HepG2 (cell line): ENCODE measurements around the gene NXPH1. TPM values are rescaled to one million over a fixed set of nuclear protein-coding genes. Genes with fewer than 3 reads are reported as not detected.

Experiments used
- ATAC-seq: fragments of 200-7000 bp; cut with Tn5 transposase; 3 replicates; pipeline ENCODE4 v1.9.1; 2020; ENCODE audit warnings: mild to moderate bottlenecking, moderate library complexity
- BruUV-seq: library from RNA; stranded (reverse); fragments of 400-500 nt; replicated peaks from 2 replicates; lab custom pipeline; 2021; lab: Mats Ljungman, UMichigan
- CTCF ChIA-PET: fragments of 300-600 bp; formaldehyde crosslinking; extraction: SDS; loops from one replicate; lab custom pipeline; 2021; ENCODE audit warnings: low total read pairs, inconsistent platforms, low intra/inter-chr PET ratio; lab: Yijun Ruan, JAX
- POLR2A ChIA-PET: fragments of 350-600 bp; sonication (Branson Sonifier 250); formaldehyde crosslinking; loops from one replicate; lab custom pipeline; 2020; ENCODE audit warnings: antibody characterized with exemption, inconsistent platforms; lab: Yijun Ruan, JAX
- DNase-seq: peaks from one replicate; pipeline ENCODE4 v3.0.0-alpha.2; 2015; ENCODE audit warnings: low spot score
- FAIRE-seq: peaks from 3 replicates; lab custom pipeline; 2011; peaks lifted over from hg19 to GRCh38; lab: Jason Lieb, UNC
- H2AFZ ChIP-seq: one replicate; pipeline ENCODE4 v1.6.1; 2011; ENCODE audit warnings: low read length, inconsistent platforms
- H3K27ac ChIP-seq: fragments of 300-600 bp; 3 replicates; pipeline ENCODE4 v1.8.0; 2011; ENCODE audit warnings: mixed run types, mild to moderate bottlenecking, mixed read lengths, low read length, inconsistent platforms; ENCODE audit not compliant: insufficient read depth; ENCODE audit errors: extremely low read length
- H3K27me3 ChIP-seq, 2 experiments: fragments of 200-600 bp in 1 of 2; 2 replicates in 1 of 2; 3 replicates in 1 of 2; pipeline versions ENCODE4 v1.6.0 to v1.8.0; 2011; ENCODE audit warnings: low read length in 2 of 2, mild to moderate bottlenecking in 2 of 2, moderate library complexity in 2 of 2, inconsistent platforms in 1 of 2; ENCODE audit not compliant: insufficient read depth in 2 of 2, control insufficient read depth in 1 of 2
- H3K36me3 ChIP-seq, 2 experiments: fragments of 200-600 bp in 1 of 2; replicated peaks in 1 of 2; 2 replicates in 1 of 2; 3 replicates in 1 of 2; pipeline versions ENCODE4 v1.5.1 to v1.8.0; 2011; ENCODE audit warnings: low read length in 2 of 2, inconsistent platforms in 1 of 2; ENCODE audit not compliant: insufficient read depth in 2 of 2, control insufficient read depth in 1 of 2
- H3K4me1 ChIP-seq: 2 replicates; pipeline ENCODE4 v1.5.1; 2012; ENCODE audit warnings: low read length, inconsistent platforms; ENCODE audit not compliant: insufficient read depth
- H3K4me2 ChIP-seq: 2 replicates; pipeline ENCODE4 v1.6.0; 2011; ENCODE audit warnings: low read depth, low read length, inconsistent platforms
- H3K4me3 ChIP-seq, 3 experiments: fragments of 200-600 bp in 1 of 3; sonication (generic), shearing (Covaris generic) in 1 of 3; replicated peaks in 1 of 3; 2 replicates each; pipeline ENCODE4 v1.5.1; 2011 to 2016; ENCODE audit warnings: low read length in 3 of 3, inconsistent platforms in 2 of 3, low read depth in 2 of 3, mild to moderate bottlenecking in 2 of 3, control low read depth in 1 of 3, mixed read lengths in 1 of 3; ENCODE audit not compliant: insufficient read depth in 1 of 3
- H3K79me2 ChIP-seq: one replicate; pipeline ENCODE4 v1.6.1; 2011; ENCODE audit warnings: low read length, inconsistent platforms; ENCODE audit not compliant: insufficient read depth
- H3K9ac ChIP-seq: 2 replicates; pipeline ENCODE4 v1.6.0; 2011; ENCODE audit warnings: mild to moderate bottlenecking, low read depth, low read length, inconsistent platforms; ENCODE audit not compliant: insufficient read depth
- H3K9me3 ChIP-seq: 2 replicates; pipeline ENCODE4 v1.5.1; 2012; ENCODE audit warnings: mild to moderate bottlenecking, low read length
- H4K20me1 ChIP-seq: 2 replicates; pipeline ENCODE4 v1.6.0; 2011; ENCODE audit warnings: inconsistent platforms, mild to moderate bottlenecking, low read length, moderate library complexity; ENCODE audit not compliant: insufficient read depth
- AHR ChIP-seq: IDR thresholded peaks from 2 replicates; pipeline ENCODE4 v1.6.1; 2018; ENCODE audit warnings: missing genetic modification reagents, missing compliant biosample characterization
- EEA1 ChIP-seq: sonication (generic); formaldehyde crosslinking; IDR thresholded peaks from 2 replicates; pipeline ENCODE4 v1.5.1; 2020; ENCODE audit warnings: mild to moderate bottlenecking, missing genetic modification reagents, borderline replicate concordance
- KDM6A ChIP-seq: IDR thresholded peaks from 2 replicates; pipeline ENCODE4 v1.6.1; 2016; ENCODE audit warnings: low read depth
- RXRA ChIP-seq: sonication (generic); formaldehyde crosslinking; IDR thresholded peaks from 2 replicates; pipeline ENCODE4 v1.5.1; 2020; ENCODE audit warnings: missing genetic modification reagents
- ZNF264 ChIP-seq: sonication (generic); formaldehyde crosslinking; IDR thresholded peaks from 2 replicates; pipeline ENCODE4 v1.4.0; 2020; ENCODE audit warnings: missing genetic modification reagents
- ZNF292 ChIP-seq: sonication (generic); formaldehyde crosslinking; IDR thresholded peaks from 2 replicates; pipeline ENCODE4 v1.8.1; 2022; ENCODE audit warnings: mild to moderate bottlenecking, low read depth, missing genetic modification reagents, borderline replicate concordance
- ZNF337 ChIP-seq: sonication (generic); formaldehyde crosslinking; IDR thresholded peaks from 2 replicates; pipeline ENCODE4 v1.5.1; 2020; ENCODE audit warnings: missing genetic modification reagents, low read depth, mild to moderate bottlenecking, borderline replicate concordance
- whole genome bisulfite sequencing: methylation state at CpG from one replicate; pipeline ENCODE4 v1.1.6; 2017; ENCODE audit warnings: low lambda C conversion rate; 5-methylcytosine and 5-hydroxymethylcytosine counted together
- in situ Hi-C: cut with HindIII; loops from 2 replicates; pipeline ENCODE4 v1.10.0; 2017; ENCODE audit warnings: low pct_unique_long_range_greater_than_20kb; ENCODE audit not compliant: extremely low pct_ligation_motif_present
- intact Hi-C: fragments of 100-400 bp; cut with micrococcal nuclease; formaldehyde crosslinking; loops from one replicate; pipeline ENCODE4 v1.10.0; 2022; ENCODE audit not compliant: unreplicated experiment
- polyA plus RNA-seq, 8 experiments: library from polyadenylated mRNA; depleted of rRNA in 3 of 8; stranded (reverse) in 7 of 8; unstranded in 1 of 8; fragments of >200 nt; fragmentation: Illumina TruSeq in 4 of 8; extraction: Trizol in 4 of 8; gene quantifications; 2 replicates each; pipeline versions ENCODE4 v1.2.1 to v1.2.3, GENCODE V29; 2011 to 2016; ENCODE audit warnings: low read depth in 4 of 8, missing spikeins in 1 of 8, mixed read lengths in 1 of 8; ENCODE audit not compliant: insufficient read depth in 1 of 8
- total RNA-seq, 5 experiments: library from RNA; depleted of rRNA; stranded (reverse); fragments of >200 nt; fragmentation: Illumina TruSeq; extraction: Trizol; gene quantifications; 2 replicates each; pipeline ENCODE4 v1.2.3, GENCODE V29; 2016; ENCODE audit warnings: low read depth in 1 of 5
- TF ChIP-seq, protein P1 (sequence below): sonication (generic); formaldehyde crosslinking; IDR thresholded peaks from 2 replicates; pipeline ENCODE4 v1.4.0; 2020; ENCODE audit warnings: missing genetic modification reagents
- TF ChIP-seq, protein P2 (sequence below): sonication (generic); formaldehyde crosslinking; IDR thresholded peaks from 2 replicates; pipeline ENCODE4 v1.9.0; 2021; ENCODE audit warnings: missing genetic modification reagents, mild to moderate bottlenecking, borderline replicate concordance
- TF ChIP-seq, protein P3 (sequence below): sonication (generic); formaldehyde crosslinking; IDR thresholded peaks from 2 replicates; pipeline ENCODE4 v1.5.0; 2020; ENCODE audit warnings: missing genetic modification reagents
- TF ChIP-seq, protein P4 (sequence below): IDR thresholded peaks from 2 replicates; pipeline ENCODE4 v1.6.1; 2016; ENCODE audit warnings: missing compliant biosample characterization, missing genetic modification reagents, borderline replicate concordance
- TF ChIP-seq, protein P5 (sequence below): sonication (generic); formaldehyde crosslinking; IDR thresholded peaks from 2 replicates; pipeline ENCODE4 v1.4.0; 2020; ENCODE audit warnings: missing genetic modification reagents, low read depth, mild to moderate bottlenecking, borderline replicate concordance

The NXPH1 gene
- total and polyA plus RNA-seq, 2 of the 13 experiments (the other 11 are each of a cell fraction or from before 2014, with no cell fraction given), result not detected

DNA sequence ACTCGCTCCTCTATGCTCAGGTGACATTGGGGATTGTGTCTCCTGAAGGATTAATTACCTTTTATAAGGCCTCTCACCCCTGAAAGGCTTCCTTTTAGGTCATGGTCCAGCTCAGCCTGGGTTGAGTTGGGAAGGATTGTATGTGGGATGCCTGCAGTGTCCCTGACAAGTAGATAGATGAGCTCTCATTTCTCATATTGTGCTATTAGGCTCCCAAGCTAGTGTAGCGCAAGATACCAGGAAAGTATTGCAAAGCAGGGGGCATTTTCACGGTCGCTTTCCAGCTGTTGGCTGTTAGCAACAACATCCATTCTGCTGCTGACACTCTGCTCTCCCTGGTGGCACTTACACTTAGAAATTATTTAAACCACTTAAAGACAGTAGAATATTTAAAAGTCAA is 31.9 kb downstream of the NXPH1 start:
- intact Hi-C loops (no loop called here), in situ Hi-C loops (no loop called here)
- Histone ChIP-seq H3K79me2 (no peaks in the 10 kb centered on the region), H3K9me3 (no peaks in the 10 kb centered on the region), H3K4me1 (no peaks in the 10 kb centered on the region), H4K20me1 (no peaks in the 10 kb centered on the region), H3K9ac (no peak overlapping the region), H3K36me3 (no peaks in the 10 kb centered on the region), H3K4me3 (no peak overlapping the region), H2AFZ (no peak overlapping the region), H3K27me3 (no peaks in the 10 kb centered on the region), H3K4me2 (no peak overlapping the region), H3K27ac (no peak overlapping the region)
- BruUV-seq, result no TSS peak
- no peak for DNase-seq
- ChIA-PET CTCF (no interaction called here), POLR2A (no interaction called here)
- no peak for FAIRE-seq
- WGBS, result 27% methylated on average over 4 of the region's 4 CpGs
- ATAC-seq, result no peak
- TF ChIP-seq ZNF292 (no peak), ZNF337 (CRISPR knock-in tag) (no peak), EEA1 (CRISPR knock-in tag) (no peak), KDM6A (CRISPR knock-in tag) (no peak), RXRA (CRISPR knock-in tag) (no peak), AHR (CRISPR knock-in tag) (no peak), ZNF264 (CRISPR knock-in tag) (no peak)
- TF ChIP-seq, protein P1, sequence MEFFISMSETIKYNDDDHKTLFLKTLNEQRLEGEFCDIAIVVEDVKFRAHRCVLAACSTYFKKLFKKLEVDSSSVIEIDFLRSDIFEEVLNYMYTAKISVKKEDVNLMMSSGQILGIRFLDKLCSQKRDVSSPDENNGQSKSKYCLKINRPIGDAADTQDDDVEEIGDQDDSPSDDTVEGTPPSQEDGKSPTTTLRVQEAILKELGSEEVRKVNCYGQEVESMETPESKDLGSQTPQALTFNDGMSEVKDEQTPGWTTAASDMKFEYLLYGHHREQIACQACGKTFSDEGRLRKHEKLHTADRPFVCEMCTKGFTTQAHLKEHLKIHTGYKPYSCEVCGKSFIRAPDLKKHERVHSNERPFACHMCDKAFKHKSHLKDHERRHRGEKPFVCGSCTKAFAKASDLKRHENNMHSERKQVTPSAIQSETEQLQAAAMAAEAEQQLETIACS (CRISPR knock-in tag), result no peak
- TF ChIP-seq, protein P2, sequence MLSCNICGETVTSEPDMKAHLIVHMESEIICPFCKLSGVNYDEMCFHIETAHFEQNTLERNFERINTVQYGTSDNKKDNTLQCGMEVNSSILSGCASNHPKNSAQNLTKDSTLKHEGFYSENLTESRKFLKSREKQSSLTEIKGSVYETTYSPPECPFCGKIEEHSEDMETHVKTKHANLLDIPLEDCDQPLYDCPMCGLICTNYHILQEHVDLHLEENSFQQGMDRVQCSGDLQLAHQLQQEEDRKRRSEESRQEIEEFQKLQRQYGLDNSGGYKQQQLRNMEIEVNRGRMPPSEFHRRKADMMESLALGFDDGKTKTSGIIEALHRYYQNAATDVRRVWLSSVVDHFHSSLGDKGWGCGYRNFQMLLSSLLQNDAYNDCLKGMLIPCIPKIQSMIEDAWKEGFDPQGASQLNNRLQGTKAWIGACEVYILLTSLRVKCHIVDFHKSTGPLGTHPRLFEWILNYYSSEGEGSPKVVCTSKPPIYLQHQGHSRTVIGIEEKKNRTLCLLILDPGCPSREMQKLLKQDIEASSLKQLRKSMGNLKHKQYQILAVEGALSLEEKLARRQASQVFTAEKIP, result no peak
- TF ChIP-seq, protein P3, sequence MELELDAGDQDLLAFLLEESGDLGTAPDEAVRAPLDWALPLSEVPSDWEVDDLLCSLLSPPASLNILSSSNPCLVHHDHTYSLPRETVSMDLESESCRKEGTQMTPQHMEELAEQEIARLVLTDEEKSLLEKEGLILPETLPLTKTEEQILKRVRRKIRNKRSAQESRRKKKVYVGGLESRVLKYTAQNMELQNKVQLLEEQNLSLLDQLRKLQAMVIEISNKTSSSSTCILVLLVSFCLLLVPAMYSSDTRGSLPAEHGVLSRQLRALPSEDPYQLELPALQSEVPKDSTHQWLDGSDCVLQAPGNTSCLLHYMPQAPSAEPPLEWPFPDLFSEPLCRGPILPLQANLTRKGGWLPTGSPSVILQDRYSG (CRISPR knock-in tag), result no peak
- TF ChIP-seq, protein P4, sequence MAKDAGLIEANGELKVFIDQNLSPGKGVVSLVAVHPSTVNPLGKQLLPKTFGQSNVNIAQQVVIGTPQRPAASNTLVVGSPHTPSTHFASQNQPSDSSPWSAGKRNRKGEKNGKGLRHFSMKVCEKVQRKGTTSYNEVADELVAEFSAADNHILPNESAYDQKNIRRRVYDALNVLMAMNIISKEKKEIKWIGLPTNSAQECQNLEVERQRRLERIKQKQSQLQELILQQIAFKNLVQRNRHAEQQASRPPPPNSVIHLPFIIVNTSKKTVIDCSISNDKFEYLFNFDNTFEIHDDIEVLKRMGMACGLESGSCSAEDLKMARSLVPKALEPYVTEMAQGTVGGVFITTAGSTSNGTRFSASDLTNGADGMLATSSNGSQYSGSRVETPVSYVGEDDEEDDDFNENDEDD (CRISPR knock-in tag), result no peak
- TF ChIP-seq, protein P5, sequence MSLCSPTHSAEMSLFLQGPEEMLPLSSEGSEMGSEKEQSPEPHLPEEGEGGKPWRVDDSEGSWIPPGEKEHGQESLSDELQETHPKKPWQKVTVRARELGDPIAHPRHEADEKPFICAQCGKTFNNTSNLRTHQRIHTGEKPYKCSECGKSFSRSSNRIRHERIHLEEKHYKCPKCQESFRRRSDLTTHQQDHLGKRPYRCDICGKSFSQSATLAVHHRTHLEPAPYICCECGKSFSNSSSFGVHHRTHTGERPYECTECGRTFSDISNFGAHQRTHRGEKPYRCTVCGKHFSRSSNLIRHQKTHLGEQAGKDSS (CRISPR knock-in tag), result no peak
